ENCODE data around the gene PCDHGA8.
A peak's percentile ranks its signal among the peaks of the same experiment; 100 is the strongest.
"Not testable (repeated sequence)": the region's sequence is repeated elsewhere in the genome, so short reads cannot be mapped to it uniquely, and the experiment has no call there.

Gene PCDHGA8

GRCh38 chr5:141393267-141393666, 834 bp downstream of the PCDHGA8 start:
- DNase-seq (ENCODE audit: low read depth), result no peak

GRCh38 chr5:141394401-141395187, 2.2 kb downstream of the PCDHGA8 start:
- H3K27me3 ChIP-seq (replicated peaks; ENCODE audit: control insufficient read depth, insufficient read depth, low read length); H3K4me1 ChIP-seq (ENCODE audit: control insufficient read depth, insufficient read depth, low read length); H3K9ac ChIP-seq (ENCODE audit: low read length); H3K36me3 ChIP-seq (ENCODE audit: control insufficient read depth, insufficient read depth, low read length, severe bottlenecking); H3K4me3 ChIP-seq (ENCODE audit: low read length); DNase-seq (ENCODE audit: low read depth): not testable (repeated sequence)
- H3K9me3 ChIP-seq (ENCODE audit: control insufficient read depth, low read length), result peaks cover 60% of the 10 kb centered on the region

More at GRCh38 chr5:141393267-141393666, 834 bp downstream of the PCDHGA8 start:
- no peak overlapping the region for H3K9ac ChIP-seq (ENCODE audit: low read length)
- no peaks in the 10 kb centered on the region for H3K36me3 ChIP-seq (ENCODE audit: control insufficient read depth, insufficient read depth, low read length, severe bottlenecking)
- H3K27me3 ChIP-seq (replicated peaks; ENCODE audit: control insufficient read depth, insufficient read depth, low read length), result no peaks in the 10 kb centered on the region
- peaks cover 62% of the 10 kb centered on the region for H3K9me3 ChIP-seq (ENCODE audit: control insufficient read depth, low read length)
- H3K4me1 ChIP-seq (ENCODE audit: control insufficient read depth, insufficient read depth, low read length), result no peaks in the 10 kb centered on the region
- H3K4me3 ChIP-seq (ENCODE audit: low read length), result peak overlapping the region; percentile 7

DNA sequence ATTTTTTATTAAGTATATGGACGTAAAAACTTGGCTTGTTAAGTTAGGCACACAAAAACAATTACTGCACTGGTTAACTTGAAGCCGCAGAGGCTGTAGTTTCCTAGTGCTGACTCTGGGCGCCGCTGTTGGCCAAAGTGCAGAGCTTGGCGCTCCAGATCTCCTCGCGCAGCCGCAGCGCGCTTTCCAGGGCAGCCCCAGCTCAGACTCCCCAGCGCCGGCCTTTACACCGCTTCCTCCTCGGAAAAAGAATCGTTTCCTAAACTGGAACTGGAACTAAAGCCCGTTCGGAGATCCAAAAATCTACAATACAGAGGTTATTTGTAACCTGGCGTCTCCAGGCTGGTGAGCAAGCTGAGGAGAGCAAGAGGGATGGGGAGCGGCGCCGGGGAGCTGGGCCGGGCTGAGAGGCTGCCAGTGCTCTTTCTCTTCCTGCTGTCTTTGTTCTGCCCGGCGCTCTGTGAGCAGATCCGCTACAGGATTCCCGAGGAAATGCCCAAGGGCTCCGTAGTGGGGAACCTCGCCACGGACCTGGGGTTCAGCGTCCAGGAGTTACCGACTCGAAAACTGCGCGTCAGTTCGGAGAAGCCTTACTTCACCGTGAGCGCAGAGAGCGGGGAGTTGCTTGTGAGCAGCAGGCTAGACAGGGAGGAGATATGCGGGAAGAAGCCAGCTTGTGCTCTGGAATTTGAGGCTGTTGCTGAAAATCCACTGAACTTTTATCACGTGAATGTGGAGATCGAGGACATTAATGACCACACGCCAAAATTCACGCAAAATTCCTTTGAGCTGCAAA, 5.5 kb downstream of the PCDHGA8 start, which contains the start of gene PCDHGB5:
Gene PCDHGB5, plus strand, starts transcription at position 192 of the 796 bp plus-strand sequence. Its CDS starts 181 bp downstream, at position 373.
- peak within 1 kb of the TSS; percentile 63 for H3K9ac ChIP-seq (ENCODE audit: low read length)
- H3K4me3 ChIP-seq (ENCODE audit: low read length), result peak within 1 kb of the TSS; percentile 74
- peaks cover 44% of the 10 kb centered on the region for H3K9me3 ChIP-seq (ENCODE audit: control insufficient read depth, low read length)
- peak; percentile 38 for DNase-seq (ENCODE audit: low read depth)
- peaks cover 13% of the 10 kb centered on the region for H3K4me1 ChIP-seq (ENCODE audit: control insufficient read depth, insufficient read depth, low read length)
- not testable (repeated sequence) for H3K36me3 ChIP-seq (ENCODE audit: control insufficient read depth, insufficient read depth, low read length, severe bottlenecking); H3K27me3 ChIP-seq (replicated peaks; ENCODE audit: control insufficient read depth, insufficient read depth, low read length)

- Histone ChIP-seq H3K4me1 (ENCODE audit: control insufficient read depth, insufficient read depth, low read length) (peaks cover 13% of the 10 kb centered on the region), H3K27me3 (replicated peaks; ENCODE audit: control insufficient read depth, insufficient read depth, low read length) (no peaks in the 10 kb centered on the region), H3K9me3 (ENCODE audit: control insufficient read depth, low read length) (peaks cover 44% of the 10 kb centered on the region), H3K9ac (ENCODE audit: low read length) (no peak overlapping the region), H3K4me3 (ENCODE audit: low read length) (peak overlapping the region; percentile 63), H3K36me3 (ENCODE audit: control insufficient read depth, insufficient read depth, low read length, severe bottlenecking) (no peaks in the 10 kb centered on the region)
- DNase-seq (ENCODE audit: low read depth), result no peak
Observed at GRCh38 chr5:141398608-141399007, 6.2 kb downstream of the PCDHGA8 start.

GRCh38 chr5:141399555-141400258, 7.3 kb downstream of the PCDHGA8 start:
- Histone ChIP-seq H3K4me3 (ENCODE audit: low read length) (peak overlapping the region; percentile 67), H3K9ac (ENCODE audit: low read length) (no peak overlapping the region), H3K36me3 (ENCODE audit: control insufficient read depth, insufficient read depth, low read length, severe bottlenecking) (no peaks in the 10 kb centered on the region), H3K9me3 (ENCODE audit: control insufficient read depth, low read length) (peaks cover 44% of the 10 kb centered on the region), H3K27me3 (replicated peaks; ENCODE audit: control insufficient read depth, insufficient read depth, low read length) (no peaks in the 10 kb centered on the region), H3K4me1 (ENCODE audit: control insufficient read depth, insufficient read depth, low read length) (peaks cover 13% of the 10 kb centered on the region)
- DNase-seq (ENCODE audit: low read depth), result no peak

DNA sequence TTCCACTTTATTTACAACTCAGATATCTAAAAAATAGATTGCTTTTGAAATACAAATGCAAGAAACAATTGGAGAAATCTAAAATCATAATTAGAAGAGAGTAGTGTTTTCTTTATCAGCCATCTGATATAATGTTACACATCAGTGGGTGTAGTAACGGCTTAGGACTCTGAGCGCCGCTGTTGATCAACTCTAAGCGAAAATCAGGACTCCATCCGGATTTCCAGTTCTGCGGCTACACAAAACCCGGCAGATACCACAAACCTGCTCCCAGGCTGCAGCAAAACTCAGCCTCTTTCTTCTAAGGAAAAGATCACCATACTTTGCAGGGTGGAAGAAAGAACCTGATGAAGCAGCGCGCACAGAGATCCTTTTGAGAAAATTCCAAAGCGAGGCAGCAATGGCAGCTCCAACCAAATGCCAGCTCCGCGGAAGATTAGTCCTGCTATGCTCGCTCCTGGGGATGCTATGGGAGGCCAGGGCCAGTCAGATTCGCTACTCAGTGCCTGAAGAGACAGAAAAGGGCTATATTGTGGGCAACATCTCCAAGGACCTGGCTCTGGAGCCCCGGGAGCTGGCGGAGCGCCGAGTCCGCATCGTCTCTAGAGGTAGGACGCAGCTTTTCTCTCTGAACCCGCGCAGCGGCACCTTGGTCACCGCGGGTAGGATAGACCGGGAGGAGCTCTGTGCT, 10.3 kb downstream of the PCDHGA8 start, which contains the start of gene PCDHGA9:
Gene PCDHGA9, plus strand, starts transcription at position 226 of the 691 bp plus-strand sequence. Its CDS starts 175 bp downstream, at position 401.
- H3K4me1 ChIP-seq (ENCODE audit: control insufficient read depth, insufficient read depth, low read length), result peaks cover 13% of the 10 kb centered on the region
- no peaks in the 10 kb centered on the region for H3K27me3 ChIP-seq (replicated peaks; ENCODE audit: control insufficient read depth, insufficient read depth, low read length)
- H3K36me3 ChIP-seq (ENCODE audit: control insufficient read depth, insufficient read depth, low read length, severe bottlenecking), result no peaks in the 10 kb centered on the region
- H3K9ac ChIP-seq (ENCODE audit: low read length), result peak within 1 kb of the TSS; percentile 36
- H3K9me3 ChIP-seq (ENCODE audit: control insufficient read depth, low read length), result peaks cover 49% of the 10 kb centered on the region
- DNase-seq (ENCODE audit: low read depth), result peak; percentile 76
- peak within 1 kb of the TSS; percentile 79 for H3K4me3 ChIP-seq (ENCODE audit: low read length)

- no peak overlapping the region for H3K9ac ChIP-seq (ENCODE audit: low read length)
- no peaks in the 10 kb centered on the region for H3K27me3 ChIP-seq (replicated peaks; ENCODE audit: control insufficient read depth, insufficient read depth, low read length)
- no peak for DNase-seq (ENCODE audit: low read depth)
- peak overlapping the region; percentile 79 for H3K4me3 ChIP-seq (ENCODE audit: low read length)
- peaks cover 13% of the 10 kb centered on the region for H3K4me1 ChIP-seq (ENCODE audit: control insufficient read depth, insufficient read depth, low read length)
- no peaks in the 10 kb centered on the region for H3K36me3 ChIP-seq (ENCODE audit: control insufficient read depth, insufficient read depth, low read length, severe bottlenecking)
- peaks cover 51% of the 10 kb centered on the region for H3K9me3 ChIP-seq (ENCODE audit: control insufficient read depth, low read length)
Observed at GRCh38 chr5:141403387-141403786, 11.0 kb downstream of the PCDHGA8 start.

- not testable (repeated sequence) for H3K27me3 ChIP-seq (replicated peaks; ENCODE audit: control insufficient read depth, insufficient read depth, low read length); H3K36me3 ChIP-seq (ENCODE audit: control insufficient read depth, insufficient read depth, low read length, severe bottlenecking); H3K4me1 ChIP-seq (ENCODE audit: control insufficient read depth, insufficient read depth, low read length); DNase-seq (ENCODE audit: low read depth); H3K9ac ChIP-seq (ENCODE audit: low read length)
- Histone ChIP-seq H3K9me3 (ENCODE audit: control insufficient read depth, low read length) (peaks cover 42% of the 10 kb centered on the region), H3K4me3 (ENCODE audit: low read length) (peak within 1 kb of the TSS; percentile 72)
Observed at GRCh38 chr5:141407790-141408505, 15.5 kb downstream of the PCDHGA8 start, which contains the start of gene PCDHGB6. TSS of gene PCDHGB6 (plus strand) at chr5:141408021. CDS start at chr5:141408203, 182 bp downstream.

- H3K9me3 ChIP-seq (ENCODE audit: control insufficient read depth, low read length), result peaks cover 36% of the 10 kb centered on the region
- DNase-seq (ENCODE audit: low read depth), result no peak
- peaks cover 6% of the 10 kb centered on the region for H3K27me3 ChIP-seq (replicated peaks; ENCODE audit: control insufficient read depth, insufficient read depth, low read length)
- H3K36me3 ChIP-seq (ENCODE audit: control insufficient read depth, insufficient read depth, low read length, severe bottlenecking), result no peaks in the 10 kb centered on the region
- no peaks in the 10 kb centered on the region for H3K4me1 ChIP-seq (ENCODE audit: control insufficient read depth, insufficient read depth, low read length)
- no peak overlapping the region for H3K9ac ChIP-seq (ENCODE audit: low read length)
- peak overlapping the region; percentile 50 for H3K4me3 ChIP-seq (ENCODE audit: low read length)
Observed at GRCh38 chr5:141409598-141410306, 17.3 kb downstream of the PCDHGA8 start.
